SK-N-SH treated with all-trans-retinoic acid at 6 μM for 48 hours (cell line): ENCODE results near the gene RAB11FIP4.

ENCODE experiments used
- ATAC-seq: fragments of 200-7000 bp; cut with Tn5 transposase; 3 replicates; pipeline ENCODE4 v1.9.1; 2020; ENCODE audit warnings: mild to moderate bottlenecking, moderate library complexity
- BACH2 ChIP-seq: fragments of 250-450 bp; sonication (Bioruptor Pico); IDR thresholded peaks from 2 replicates; pipeline ENCODE4 v1.9.0; 2021; ENCODE audit warnings: mild to moderate bottlenecking, borderline replicate concordance
- CSDC2 ChIP-seq: fragments of 250-450 bp; sonication (Bioruptor Pico); IDR thresholded peaks from 2 replicates; pipeline ENCODE4 v1.5.0; 2020; ENCODE audit warnings: mild to moderate bottlenecking, moderate library complexity
- CSRNP3 ChIP-seq: fragments of 250-450 bp; sonication (Bioruptor Pico); IDR thresholded peaks from 2 replicates; pipeline ENCODE4 v1.5.1; 2021; ENCODE audit warnings: mild to moderate bottlenecking, moderate library complexity
- ESRRG ChIP-seq: fragments of 250-450 bp; sonication (Bioruptor Pico); IDR thresholded peaks from 2 replicates; pipeline ENCODE4 v1.6.1; 2021; ENCODE audit warnings: mild to moderate bottlenecking
- GLIS3 ChIP-seq: fragments of 250-450 bp; sonication (Bioruptor Pico); IDR thresholded peaks from 2 replicates; pipeline ENCODE4 v1.5.0; 2020; ENCODE audit warnings: mild to moderate bottlenecking, moderate library complexity
- ISL1 ChIP-seq: fragments of 250-450 bp; sonication (Bioruptor Pico); IDR thresholded peaks from 2 replicates; pipeline ENCODE4 v2.1.2; 2022; ENCODE audit warnings: mild to moderate bottlenecking, moderate library complexity
- OSR1 ChIP-seq: fragments of 250-450 bp; sonication (Bioruptor Pico); IDR thresholded peaks from 2 replicates; pipeline ENCODE4 v1.8.0; 2022; ENCODE audit warnings: moderate library complexity, mild to moderate bottlenecking, inconsistent platforms
- PATZ1 ChIP-seq: fragments of 250-450 bp; sonication (Bioruptor Pico); IDR thresholded peaks from 2 replicates; pipeline ENCODE4 v1.8.0; 2020; ENCODE audit warnings: mild to moderate bottlenecking, moderate library complexity, borderline replicate concordance
- POU6F1 ChIP-seq: fragments of 250-450 bp; sonication (Bioruptor Pico); IDR thresholded peaks from 2 replicates; pipeline ENCODE4 v1.8.0; 2021; ENCODE audit warnings: low read depth, mild to moderate bottlenecking, moderate library complexity, borderline replicate concordance
- PPARA ChIP-seq: fragments of 250-450 bp; sonication (Bioruptor Pico); IDR thresholded peaks from 2 replicates; pipeline ENCODE4 v1.5.0; 2020; ENCODE audit warnings: mild to moderate bottlenecking, borderline replicate concordance
- RARB ChIP-seq: fragments of 250-450 bp; sonication (Bioruptor Pico); IDR thresholded peaks from 2 replicates; pipeline ENCODE4 v1.8.0; 2021; ENCODE audit warnings: mild to moderate bottlenecking, moderate library complexity
- SNAI2 ChIP-seq: fragments of 250-450 bp; sonication (Bioruptor Pico); IDR thresholded peaks from 2 replicates; pipeline ENCODE4 v1.5.0; 2020; ENCODE audit warnings: mild to moderate bottlenecking, moderate library complexity
- TCF4 ChIP-seq: fragments of 250-450 bp; sonication (Bioruptor Pico); IDR thresholded peaks from 2 replicates; pipeline ENCODE4 v1.8.0; 2021; ENCODE audit warnings: mild to moderate bottlenecking, moderate library complexity, borderline replicate concordance
- TSHZ2 ChIP-seq: fragments of 250-450 bp; sonication (Bioruptor Pico); IDR thresholded peaks from 2 replicates; pipeline ENCODE4 v1.5.0; 2020; ENCODE audit warnings: mild to moderate bottlenecking, moderate library complexity
- ZFP3 ChIP-seq: fragments of 250-450 bp; sonication (Bioruptor Pico); IDR thresholded peaks from 2 replicates; pipeline ENCODE4 v1.5.0; 2020; ENCODE audit warnings: mild to moderate bottlenecking, moderate library complexity
- ZFP30 ChIP-seq: fragments of 450-650 bp; formaldehyde crosslinking; IDR thresholded peaks from 2 replicates; pipeline ENCODE4 v1.5.0; 2022; ENCODE audit warnings: mild to moderate bottlenecking, moderate library complexity
- ZNF565 ChIP-seq: fragments of 450-650 bp; formaldehyde crosslinking; conservative IDR thresholded peaks from 2 replicates; pipeline ENCODE4 v1.5.0; 2020; ENCODE audit warnings: low read depth, mild to moderate bottlenecking, moderate library complexity
- ZNF70 ChIP-seq: fragments of 450-650 bp; formaldehyde crosslinking; IDR thresholded peaks from 2 replicates; pipeline ENCODE4 v1.5.0; 2020; ENCODE audit warnings: mild to moderate bottlenecking, moderate library complexity
- ZNF8 ChIP-seq: fragments of 450-650 bp; formaldehyde crosslinking; IDR thresholded peaks from 2 replicates; pipeline ENCODE4 v1.5.0; 2020; ENCODE audit warnings: mild to moderate bottlenecking, moderate library complexity

The RAB11FIP4 gene

GRCh38 chr17:31433091-31433790 lies 41.8 kb downstream of the RAB11FIP4 start:
- no peak for TF ChIP-seq ZNF565 (CRISPR knock-in tag)
- no peak for TF ChIP-seq SNAI2
- TF ChIP-seq ZFP30 (CRISPR knock-in tag), result no peak
- no peak for TF ChIP-seq GLIS3 (CRISPR knock-in tag)
- TF ChIP-seq PATZ1 (CRISPR knock-in tag), result no peak
- no peak for TF ChIP-seq ISL1 (CRISPR knock-in tag)
- no peak for TF ChIP-seq BACH2 (CRISPR knock-in tag)
- TF ChIP-seq ZFP3 (CRISPR knock-in tag), result no peak
- no peak for TF ChIP-seq POU6F1 (CRISPR knock-in tag)
- no peak for TF ChIP-seq ZNF8 (CRISPR knock-in tag)
- no peak for TF ChIP-seq ZNF70
- no peak for TF ChIP-seq ESRRG (CRISPR knock-in tag)
- ATAC-seq, result no peak

- no peak for TF ChIP-seq PPARA
- no peak for TF ChIP-seq ZFP3 (CRISPR knock-in tag)
- TF ChIP-seq TSHZ2 (CRISPR knock-in tag), result no peak
- no peak for TF ChIP-seq ESRRG (CRISPR knock-in tag)
- no peak for TF ChIP-seq OSR1 (CRISPR knock-in tag)
- TF ChIP-seq ZNF70, result no peak
- TF ChIP-seq TCF4 (CRISPR knock-in tag), result no peak
- TF ChIP-seq CSRNP3, result no peak
- TF ChIP-seq RARB (CRISPR knock-in tag), result no peak
- no peak for TF ChIP-seq BACH2 (CRISPR knock-in tag)
- no peak for TF ChIP-seq CSDC2 (CRISPR knock-in tag)
- no peak for TF ChIP-seq ZNF565 (CRISPR knock-in tag)
- no peak for TF ChIP-seq ISL1 (CRISPR knock-in tag)
- TF ChIP-seq PATZ1 (CRISPR knock-in tag), result no peak
- TF ChIP-seq, all 23 proteins: peak for 0
- ATAC-seq, result no peak
Measured at GRCh38 chr17:31433811-31434726, 42.6 kb downstream of the RAB11FIP4 start.
